GM19025 (cell line): ENCODE results near the gene CDC25A.

Source experiments
- ATAC-seq: cut with Tn5 transposase; IDR thresholded peaks from one replicate; pipeline ENCODE4 v1.9.1; 2021; ENCODE audit warnings: mild to moderate bottlenecking, low read depth, moderate library complexity; ENCODE audit not compliant: unreplicated experiment

The CDC25A gene

GRCh38 chr3:48199117-48199516 is 10.9 kb upstream of the CDC25A start:
- no peak for ATAC-seq

DNA sequence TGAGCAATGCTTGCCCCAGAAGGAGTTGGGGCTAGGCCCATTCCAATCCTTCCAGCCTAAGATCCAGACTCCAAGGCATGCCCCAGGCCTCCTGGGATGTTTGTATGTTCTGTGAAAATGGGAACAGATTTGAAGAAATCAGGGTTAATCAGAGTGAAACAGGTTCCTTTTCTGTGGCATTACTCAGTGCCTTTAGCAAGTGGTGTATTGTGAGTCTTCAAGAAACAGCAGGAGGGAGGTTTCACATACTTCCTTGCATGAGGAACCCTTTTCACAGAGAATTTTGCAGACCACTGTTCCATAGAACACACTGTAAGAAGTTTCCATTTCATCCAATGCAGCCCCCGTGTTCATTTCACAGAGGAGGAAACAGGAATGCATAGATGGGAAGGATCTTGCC is 8.4 kb upstream of the CDC25A start:
- no peak for ATAC-seq

DNA sequence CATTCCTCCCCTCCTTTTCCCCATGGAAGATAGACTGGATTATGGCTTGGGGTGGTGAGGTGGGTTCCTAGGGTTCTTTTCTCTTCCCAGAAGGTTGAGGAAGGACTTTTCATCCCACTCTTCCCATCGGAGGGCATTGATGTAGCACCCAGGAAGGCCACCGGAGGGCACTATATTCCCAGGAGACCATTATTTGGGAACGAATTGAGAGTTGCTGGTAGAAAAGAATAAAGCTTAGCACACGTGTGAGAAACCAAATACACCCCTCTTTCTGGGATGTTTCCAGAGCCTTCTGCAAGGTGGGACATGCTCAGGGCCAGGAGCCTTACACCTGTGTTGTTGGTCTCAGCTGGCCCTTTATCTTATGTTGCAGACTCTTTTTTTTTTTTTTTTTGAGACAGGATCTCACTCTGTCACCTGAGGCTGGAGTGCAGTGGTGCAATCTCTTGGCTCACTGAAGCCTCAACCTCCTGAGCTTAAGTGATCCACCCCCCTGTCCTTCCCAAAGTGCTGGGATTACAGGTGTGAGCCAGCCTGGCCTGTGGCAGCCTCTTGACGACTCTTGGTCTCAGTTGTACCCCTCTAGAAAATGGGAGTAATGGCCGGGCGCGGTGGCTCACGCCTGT is 6.3 kb upstream of the CDC25A start:
- no peak for ATAC-seq

DNA sequence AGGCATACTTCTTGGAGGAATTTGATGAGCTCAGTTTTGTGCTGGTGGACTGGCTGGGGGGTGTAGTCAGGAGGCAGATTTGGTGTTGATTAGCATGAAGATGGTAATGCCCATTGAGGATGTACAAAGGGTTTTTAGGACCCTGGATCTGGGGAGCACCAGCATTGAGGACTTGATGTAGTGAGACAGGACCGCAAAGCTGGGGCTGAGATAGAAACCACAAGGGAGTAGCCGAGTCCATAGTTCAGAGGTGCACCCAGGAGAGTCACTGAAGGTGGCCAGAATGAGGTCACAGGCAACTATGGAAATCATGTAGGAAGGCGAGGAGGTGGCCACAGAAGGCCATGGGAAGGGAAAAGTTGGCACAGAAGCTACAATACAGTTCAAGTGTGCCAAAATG is 2.7 kb upstream of the CDC25A start:
- no peak for ATAC-seq

- ATAC-seq: no peak
Measured at GRCh38 chr3:48189321-48189720, 1.1 kb upstream of the CDC25A start.

GRCh38 chr3:48187579-48188265 is 495 bp downstream of the CDC25A start:
- peak; percentile 26 for ATAC-seq

DNA sequence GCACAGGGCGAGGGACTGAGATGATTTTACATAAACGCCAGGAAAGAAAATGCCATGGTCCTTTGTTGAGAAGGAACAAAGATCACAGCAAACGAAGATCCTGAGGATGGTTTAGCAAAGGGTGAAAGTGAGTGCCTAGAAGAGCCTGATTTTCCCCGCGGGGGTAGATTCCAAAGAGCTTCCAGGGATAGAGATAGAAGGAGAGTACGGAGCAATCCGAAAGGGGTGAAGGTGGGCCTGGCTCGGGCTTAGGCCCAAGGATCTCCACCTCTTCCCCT is 977 bp downstream of the CDC25A start:
- ATAC-seq: no peak

DNA sequence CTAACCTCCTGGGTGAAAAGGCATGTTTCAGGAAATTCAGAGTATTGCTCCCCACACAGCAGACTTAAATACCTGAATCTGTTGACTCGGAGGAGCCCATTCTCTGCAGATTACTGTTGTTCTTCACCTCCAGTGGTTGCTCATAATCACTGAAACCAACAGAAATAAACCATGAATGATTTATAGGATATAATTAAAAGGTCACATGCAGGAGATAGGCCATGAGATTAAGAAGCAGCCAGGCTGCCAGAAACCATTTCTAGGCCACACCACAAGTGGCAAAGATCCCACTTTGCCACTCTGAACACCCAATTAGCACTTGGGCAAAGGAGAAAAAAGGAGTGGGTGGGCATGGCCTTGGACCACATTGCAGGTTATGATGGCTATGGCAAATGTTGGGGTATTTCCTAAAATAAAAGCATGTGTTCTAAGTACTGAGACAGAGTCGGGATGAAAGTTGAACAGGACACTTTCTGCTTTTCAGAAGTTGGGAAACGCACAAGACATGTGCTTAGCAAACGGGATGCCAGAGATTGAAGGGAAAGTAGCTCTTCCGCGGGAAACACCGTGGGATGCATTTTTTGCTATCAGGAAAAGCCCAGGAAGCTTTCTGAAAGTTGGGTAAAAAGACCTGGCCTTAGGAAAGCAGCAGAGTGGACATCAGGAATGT is 1.5 kb downstream of the CDC25A start:
- no peak for ATAC-seq

DNA sequence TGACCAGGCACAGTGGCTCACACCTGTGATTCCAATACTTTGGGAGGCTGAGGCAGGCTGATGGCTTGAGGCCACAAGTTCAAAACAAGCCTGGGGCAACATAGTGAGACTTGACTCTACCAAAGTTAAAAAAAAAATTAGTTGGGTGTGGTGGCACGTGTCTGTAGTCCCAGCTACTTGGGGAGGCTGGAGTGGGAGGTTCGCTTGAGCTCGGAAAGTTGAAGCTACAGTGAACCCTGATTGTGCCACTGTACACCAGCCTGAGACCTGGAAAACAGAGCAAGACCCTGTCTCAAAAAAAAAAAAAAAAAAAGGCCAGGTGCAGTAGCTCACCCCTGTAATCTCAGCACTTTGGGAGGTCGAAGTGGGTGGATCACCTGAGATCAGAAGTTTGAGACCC is 3.1 kb downstream of the CDC25A start:
- no peak for ATAC-seq

- no peak for ATAC-seq
Measured at GRCh38 chr3:48184299-48184698, 3.9 kb downstream of the CDC25A start.

DNA sequence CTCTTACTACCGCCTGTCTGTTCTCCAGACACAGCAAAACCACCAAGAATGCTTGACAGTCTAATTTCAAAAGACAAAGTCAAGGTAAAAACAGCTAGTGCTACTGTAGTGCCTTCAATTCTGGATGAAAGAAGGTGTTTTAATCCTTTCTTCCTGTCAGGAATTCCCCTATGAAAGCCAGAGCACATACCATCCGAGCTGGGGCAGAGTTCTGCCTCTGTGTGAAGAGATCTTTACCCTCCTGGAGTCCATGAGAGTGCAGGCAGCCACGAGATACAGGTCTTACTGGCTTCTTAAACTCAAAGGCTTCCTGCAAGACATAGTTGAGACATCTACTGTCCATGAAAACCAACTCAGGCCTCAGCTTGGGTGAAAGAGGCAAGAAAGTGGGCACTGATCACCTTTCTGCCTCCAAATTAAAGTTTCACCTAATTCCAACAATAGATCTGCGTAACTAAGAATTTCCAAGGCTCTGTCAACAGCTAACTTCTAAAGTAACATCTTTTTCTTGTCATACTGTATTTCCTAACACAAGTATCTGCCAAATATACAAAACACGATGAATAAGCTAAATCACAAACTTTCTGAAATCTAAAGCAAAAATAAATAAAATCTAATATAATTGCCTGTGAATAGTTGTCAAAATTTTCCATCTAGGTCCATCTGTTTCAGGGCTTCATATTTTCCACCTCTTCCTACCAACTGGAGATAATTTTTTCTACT is 7.5 kb downstream of the CDC25A start:
- ATAC-seq: no peak

GRCh38 chr3:48180021-48180420 is 8.2 kb downstream of the CDC25A start:
- ATAC-seq: no peak

DNA sequence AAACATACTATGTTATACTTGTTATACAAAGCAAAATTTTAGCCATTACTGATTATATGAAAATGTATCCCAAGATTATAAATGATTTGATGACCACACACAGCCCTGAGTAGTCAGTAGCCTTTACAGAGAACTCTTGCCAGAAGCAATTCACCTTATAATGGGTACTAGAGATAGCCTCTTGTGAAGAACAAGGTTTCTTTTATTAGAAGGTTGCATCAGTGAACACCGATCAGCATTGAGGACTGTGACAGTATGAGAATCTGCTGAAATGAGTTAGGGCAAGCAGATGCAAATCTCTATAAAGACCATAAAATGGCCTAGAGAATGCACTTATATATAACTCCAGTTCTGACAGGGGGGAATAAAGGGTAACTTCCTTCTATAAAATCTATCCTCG is 10.1 kb downstream of the CDC25A start:
- ATAC-seq: no peak

DNA sequence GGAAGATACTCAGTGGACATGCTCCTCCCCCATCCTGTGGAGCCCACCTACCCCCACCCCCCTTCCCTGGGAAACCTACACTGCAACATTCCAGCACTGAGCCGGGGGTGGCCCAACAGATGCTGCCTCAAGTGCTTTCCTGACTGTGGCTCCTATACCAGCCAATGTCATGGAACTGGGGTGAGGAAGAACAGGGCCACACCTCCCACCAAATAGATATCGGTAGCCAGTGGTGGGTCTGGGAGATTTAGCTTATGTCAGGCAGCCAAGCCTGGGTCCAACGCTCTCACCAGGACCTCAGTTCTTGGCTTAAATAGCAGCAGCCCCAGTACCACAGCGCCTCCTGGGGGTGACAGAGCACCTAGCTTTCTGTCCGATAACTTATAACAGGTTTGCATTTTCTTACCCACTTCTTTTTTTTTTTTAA is 30.3 kb downstream of the CDC25A start:
- no peak for ATAC-seq

DNA sequence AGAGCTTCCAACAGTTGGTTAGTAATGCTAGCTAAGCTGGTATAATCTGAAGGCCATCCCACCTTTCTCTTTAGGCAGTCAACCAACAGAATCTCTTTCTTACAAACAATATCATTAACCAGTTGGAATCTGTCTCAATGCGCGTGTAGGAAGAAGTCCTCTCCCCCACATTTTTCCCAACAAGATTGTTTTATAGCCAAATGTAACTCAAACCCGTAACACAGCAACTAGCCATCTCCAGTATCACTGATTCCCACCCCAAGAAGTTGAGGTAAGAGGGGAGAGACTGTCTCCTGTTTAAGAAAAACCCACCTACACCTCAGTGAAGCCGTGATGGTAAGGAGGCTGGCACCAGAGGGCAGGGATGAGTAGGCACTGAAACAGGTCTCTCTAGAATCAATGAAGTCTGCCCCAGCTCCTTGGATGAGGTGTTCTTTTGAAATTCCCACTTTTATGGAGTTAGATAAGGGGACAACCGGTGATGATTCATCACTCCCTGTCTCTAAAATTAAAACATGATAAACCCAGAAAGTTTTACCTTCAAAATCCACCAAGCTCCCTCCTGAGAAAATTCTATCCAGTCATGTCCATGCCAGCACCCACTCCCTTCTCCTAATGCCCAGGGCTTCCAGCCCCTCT is 30.9 kb downstream of the CDC25A start:
- no peak for ATAC-seq

DNA sequence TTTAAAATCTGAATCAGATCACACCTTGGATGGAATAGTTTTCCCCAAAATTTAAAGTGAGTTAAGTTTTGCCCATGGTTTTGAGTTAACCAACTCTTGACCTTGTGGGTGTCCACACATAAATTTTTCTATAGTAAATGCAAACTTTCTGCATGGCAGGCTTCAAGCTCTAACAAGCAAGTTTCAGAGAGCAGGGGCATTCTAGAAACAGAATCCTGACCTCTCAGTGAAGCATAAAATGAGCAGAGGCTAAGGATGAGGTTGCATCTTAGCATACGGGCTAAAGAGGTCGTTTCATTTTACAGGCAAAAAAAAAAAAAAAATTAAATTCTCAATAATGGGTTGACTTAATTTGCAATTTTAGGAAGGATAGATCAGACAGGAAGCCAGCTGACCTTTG is 32.1 kb downstream of the CDC25A start:
- ATAC-seq: no peak

- no peak for ATAC-seq
Measured at GRCh38 chr3:48155122-48155521, 33.1 kb downstream of the CDC25A start.

DNA sequence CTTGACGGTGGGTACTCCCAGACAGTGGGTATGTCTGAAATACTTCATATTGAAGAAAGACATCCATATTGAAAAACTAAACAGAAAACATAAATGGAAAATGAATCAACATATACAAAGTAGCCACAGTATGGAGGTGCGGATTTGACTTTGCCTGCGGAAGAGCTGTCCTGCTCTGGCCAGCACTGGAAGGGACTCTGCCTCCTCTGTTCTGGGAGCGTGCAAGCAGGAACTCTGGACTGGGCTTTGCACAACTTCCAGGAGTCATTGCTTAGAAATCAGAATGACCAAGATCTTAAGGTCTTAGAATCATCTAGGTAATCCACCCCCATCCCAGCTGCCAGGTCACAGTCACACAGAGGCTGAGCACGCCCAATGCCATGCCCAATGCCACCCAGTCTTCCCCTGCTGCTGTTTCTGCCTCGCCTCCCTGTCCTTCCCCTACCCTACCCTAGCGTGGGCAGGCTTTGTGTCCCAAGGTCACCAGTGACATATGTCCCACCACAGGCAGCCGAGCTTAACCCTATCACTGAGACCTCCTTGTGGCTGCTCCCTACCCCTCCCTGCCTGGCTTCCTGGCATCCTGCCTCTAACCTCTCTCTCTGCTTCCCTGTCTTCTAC is 36.3 kb downstream of the CDC25A start:
- no peak for ATAC-seq

DNA sequence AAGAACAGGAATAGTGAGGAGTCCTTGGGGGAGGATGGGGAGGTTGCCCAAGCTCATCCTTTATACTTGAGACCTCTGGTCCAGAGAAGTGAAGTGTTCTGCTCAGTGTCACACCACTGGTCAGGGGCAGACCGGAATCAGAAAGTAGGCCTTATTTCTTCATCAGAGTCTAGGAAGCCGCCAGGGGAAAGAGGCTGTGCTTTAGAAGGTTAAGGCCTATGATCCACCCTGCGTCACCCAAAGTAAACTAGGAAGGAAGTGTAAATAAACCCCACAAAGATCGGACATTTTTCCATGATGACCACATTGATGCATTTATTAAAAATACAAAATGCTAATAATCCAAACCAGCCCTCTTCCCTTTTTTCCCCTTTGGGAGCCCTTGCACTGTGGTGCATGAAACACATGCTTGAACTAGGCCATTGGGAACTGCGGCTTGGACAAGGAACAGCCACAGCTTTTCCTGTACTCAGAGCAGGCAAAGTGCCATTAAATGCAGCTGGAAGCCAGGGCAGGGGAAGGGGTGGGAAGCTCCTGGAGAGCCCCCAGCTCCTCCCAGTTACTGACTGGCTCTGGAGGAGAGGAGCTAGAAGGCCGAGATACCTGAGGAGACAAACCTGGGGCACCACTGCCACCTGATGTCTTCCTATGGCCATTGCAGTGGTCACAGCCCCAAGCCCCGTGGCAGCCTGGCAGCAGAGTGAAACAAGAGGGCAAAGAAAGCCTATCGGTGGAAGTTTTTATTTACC is 37.0 kb downstream of the CDC25A start:
- no peak for ATAC-seq

- no peak for ATAC-seq
Measured at GRCh38 chr3:48143992-48144391, 44.2 kb downstream of the CDC25A start.
